WERI-Rb-1 (cell line): ENCODE measurements around the gene JAG2.

Experiments used
- DNase-seq: peaks from one replicate; pipeline ENCODE4 v3.0.0-alpha.2; 2020
- H3K27ac ChIP-seq: fragments of 250-450 bp; sonication (Bioruptor Pico); 2 replicates; pipeline ENCODE4 v1.5.1; 2020; ENCODE audit warnings: mild to moderate bottlenecking, moderate library complexity
- H3K27me3 ChIP-seq: fragments of 250-450 bp; sonication (Bioruptor Pico); 2 replicates; pipeline ENCODE4 v1.5.1; 2021; ENCODE audit warnings: mild to moderate bottlenecking, low read depth, moderate library complexity; ENCODE audit not compliant: insufficient read depth, severe bottlenecking
- H3K36me3 ChIP-seq: fragments of 250-450 bp; sonication (Bioruptor Pico); 2 replicates; pipeline ENCODE4 v1.5.1; 2020; ENCODE audit warnings: mild to moderate bottlenecking, moderate library complexity
- H3K4me3 ChIP-seq: 2 replicates; pipeline ENCODE4 v1.5.1; 2011; ENCODE audit warnings: low read depth, mild to moderate bottlenecking, control low read depth, low read length
- H3K9me3 ChIP-seq: fragments of 250-450 bp; sonication (Bioruptor Pico); 2 replicates; pipeline ENCODE4 v1.5.1; 2021; ENCODE audit warnings: mild to moderate bottlenecking, moderate library complexity; ENCODE audit not compliant: severe bottlenecking
- CTCF ChIP-seq: IDR thresholded peaks from 2 replicates; pipeline ENCODE4 v1.5.1; 2011; ENCODE audit warnings: low read depth, mild to moderate bottlenecking, control low read depth, inconsistent platforms, low read length

JAG2 gene

GRCh38 chr14:105165134-105165704, 3.4 kb downstream of the JAG2 start:
- DNase-seq = no peak
- peaks cover 20% of the 10 kb centered on the region for H3K36me3 ChIP-seq
- TF ChIP-seq CTCF = peak; percentile 32
- H3K4me3 ChIP-seq = no peak overlapping the region
- no peaks in the 10 kb centered on the region for H3K27me3 ChIP-seq
- peak overlapping the region; percentile 24; the same call in 1 of the 2 replicates for H3K27ac ChIP-seq
- H3K9me3 ChIP-seq = no peaks in the 10 kb centered on the region

GRCh38 chr14:105163040-105163742, 5.4 kb downstream of the JAG2 start:
- TF ChIP-seq CTCF = no peak
- no peak for DNase-seq
- peak overlapping the region; percentile 26; the same call in 1 of the 2 replicates for H3K27ac ChIP-seq
- H3K27me3 ChIP-seq = no peaks in the 10 kb centered on the region
- H3K4me3 ChIP-seq = no peak overlapping the region
- H3K9me3 ChIP-seq = no peaks in the 10 kb centered on the region
- peaks cover 20% of the 10 kb centered on the region for H3K36me3 ChIP-seq

GRCh38 chr14:105162669-105162979, 6.0 kb downstream of the JAG2 start:
- Histone ChIP-seq H3K27me3 (no peaks in the 10 kb centered on the region), H3K4me3 (no peak overlapping the region), H3K36me3 (peaks cover 24% of the 10 kb centered on the region), H3K27ac (peak overlapping the region; percentile 52; the same call in 1 of the 2 replicates), H3K9me3 (no peaks in the 10 kb centered on the region)
- TF ChIP-seq CTCF = no peak
- DNase-seq = no peak

- DNase-seq = peak; percentile 58
- no peak for TF ChIP-seq CTCF
- no peaks in the 10 kb centered on the region for H3K27me3 ChIP-seq
- no peaks in the 10 kb centered on the region for H3K9me3 ChIP-seq
- H3K27ac ChIP-seq = peak overlapping the region; percentile 52
- H3K36me3 ChIP-seq = peaks cover 29% of the 10 kb centered on the region
- H3K4me3 ChIP-seq = no peak overlapping the region
Observed at GRCh38 chr14:105161964-105162668, 6.5 kb downstream of the JAG2 start.

- Histone ChIP-seq H3K4me3 (no peak overlapping the region), H3K36me3 (peaks cover 24% of the 10 kb centered on the region), H3K27me3 (no peaks in the 10 kb centered on the region), H3K27ac (peak overlapping the region; percentile 54; the same call in 1 of the 2 replicates), H3K9me3 (no peaks in the 10 kb centered on the region)
- DNase-seq = no peak
- no peak for TF ChIP-seq CTCF
Observed at GRCh38 chr14:105161309-105161708, 7.3 kb downstream of the JAG2 start.
